HepG2 (cell line): ENCODE measurements around the gene AQP12A.

Source experiments
- AGO1 ChIP-seq: fragments of 200-400 bp; formaldehyde crosslinking; IDR thresholded peaks from 2 replicates; pipeline ENCODE4 v1.6.1; 2017; ENCODE audit warnings: mild to moderate bottlenecking, low read depth, low read length, moderate library complexity; ENCODE audit not compliant: poor library complexity, severe bottlenecking
- HIVEP1 ChIP-seq: sonication (generic); formaldehyde crosslinking; IDR thresholded peaks from 2 replicates; pipeline ENCODE4 v1.4.0; 2020; ENCODE audit warnings: mild to moderate bottlenecking, missing genetic modification reagents
- POLR2AphosphoS5 ChIP-seq: IDR thresholded peaks from 2 replicates; pipeline ENCODE4 v1.6.1; 2012; ENCODE audit warnings: low read depth, low read length
- TF ChIP-seq, protein P1 (sequence below): sonication (generic); formaldehyde crosslinking; IDR thresholded peaks from 2 replicates; pipeline ENCODE4 v1.5.0; 2020; ENCODE audit warnings: mild to moderate bottlenecking, missing genetic modification reagents, moderate library complexity

DNA sequence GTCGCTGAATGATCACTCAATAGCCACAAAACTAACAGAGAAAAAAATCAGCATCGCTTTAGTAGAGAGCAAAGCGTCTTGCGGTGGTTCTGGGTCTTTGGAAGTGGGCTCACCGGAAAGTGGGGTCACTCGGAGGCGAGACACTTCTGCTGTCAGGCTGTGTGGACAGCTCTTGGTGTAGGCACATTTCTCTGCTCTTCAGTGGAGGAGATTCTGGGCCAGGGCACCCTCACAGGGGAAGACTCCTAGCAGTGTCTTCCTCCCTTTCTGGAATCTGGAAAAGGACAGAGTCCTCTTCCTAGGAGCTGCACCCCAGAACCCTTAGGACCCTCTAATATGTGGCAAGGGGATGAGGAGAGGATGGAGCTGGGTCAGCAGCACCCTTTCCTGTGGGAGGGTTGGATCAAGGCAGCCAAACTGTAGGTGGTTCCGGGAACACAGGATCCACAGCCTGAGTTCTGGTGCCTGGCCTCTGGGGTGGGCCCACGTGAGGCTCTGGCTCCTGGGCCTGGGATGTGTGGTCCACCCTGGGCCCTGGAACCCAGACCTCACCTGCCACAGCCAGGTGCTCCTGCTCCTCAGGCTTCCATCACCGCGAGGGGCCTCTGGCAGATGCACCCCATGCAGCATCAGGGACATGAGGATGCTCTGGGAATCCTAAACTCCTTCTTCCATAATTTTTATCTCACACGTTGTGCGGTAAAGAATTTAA lies 41.3 kb upstream of the AQP12A start:
- TF ChIP-seq, protein P1, sequence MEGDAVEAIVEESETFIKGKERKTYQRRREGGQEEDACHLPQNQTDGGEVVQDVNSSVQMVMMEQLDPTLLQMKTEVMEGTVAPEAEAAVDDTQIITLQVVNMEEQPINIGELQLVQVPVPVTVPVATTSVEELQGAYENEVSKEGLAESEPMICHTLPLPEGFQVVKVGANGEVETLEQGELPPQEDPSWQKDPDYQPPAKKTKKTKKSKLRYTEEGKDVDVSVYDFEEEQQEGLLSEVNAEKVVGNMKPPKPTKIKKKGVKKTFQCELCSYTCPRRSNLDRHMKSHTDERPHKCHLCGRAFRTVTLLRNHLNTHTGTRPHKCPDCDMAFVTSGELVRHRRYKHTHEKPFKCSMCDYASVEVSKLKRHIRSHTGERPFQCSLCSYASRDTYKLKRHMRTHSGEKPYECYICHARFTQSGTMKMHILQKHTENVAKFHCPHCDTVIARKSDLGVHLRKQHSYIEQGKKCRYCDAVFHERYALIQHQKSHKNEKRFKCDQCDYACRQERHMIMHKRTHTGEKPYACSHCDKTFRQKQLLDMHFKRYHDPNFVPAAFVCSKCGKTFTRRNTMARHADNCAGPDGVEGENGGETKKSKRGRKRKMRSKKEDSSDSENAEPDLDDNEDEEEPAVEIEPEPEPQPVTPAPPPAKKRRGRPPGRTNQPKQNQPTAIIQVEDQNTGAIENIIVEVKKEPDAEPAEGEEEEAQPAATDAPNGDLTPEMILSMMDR (CRISPR knock-in tag) = no peak
- no peak for TF ChIP-seq POLR2AphosphoS5
- no peak for TF ChIP-seq HIVEP1
- TF ChIP-seq AGO1 = no peak
